Measurements from ENCODE around the gene SETD1B.

DNA sequence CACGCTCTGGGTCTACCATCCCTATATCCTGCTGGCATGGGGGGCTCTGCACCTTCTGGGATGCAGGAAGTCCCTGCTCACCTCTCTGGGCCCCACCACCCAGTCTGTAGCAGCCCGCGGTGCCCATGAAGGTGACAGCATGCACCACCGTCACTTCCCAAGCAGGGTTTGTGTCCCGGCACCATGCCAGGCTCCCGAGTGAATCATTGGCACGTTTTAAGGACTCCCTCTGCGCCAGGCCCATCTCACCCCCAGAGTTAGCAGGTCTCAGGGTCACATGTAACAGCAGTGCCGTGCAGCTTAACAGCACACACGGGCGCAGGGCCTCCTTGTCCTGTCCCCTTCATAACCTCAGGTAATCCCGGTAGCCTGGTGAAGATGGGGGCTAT lies 19.9 kb downstream of the SETD1B start:
- TF ChIP-seq, protein P1, sequence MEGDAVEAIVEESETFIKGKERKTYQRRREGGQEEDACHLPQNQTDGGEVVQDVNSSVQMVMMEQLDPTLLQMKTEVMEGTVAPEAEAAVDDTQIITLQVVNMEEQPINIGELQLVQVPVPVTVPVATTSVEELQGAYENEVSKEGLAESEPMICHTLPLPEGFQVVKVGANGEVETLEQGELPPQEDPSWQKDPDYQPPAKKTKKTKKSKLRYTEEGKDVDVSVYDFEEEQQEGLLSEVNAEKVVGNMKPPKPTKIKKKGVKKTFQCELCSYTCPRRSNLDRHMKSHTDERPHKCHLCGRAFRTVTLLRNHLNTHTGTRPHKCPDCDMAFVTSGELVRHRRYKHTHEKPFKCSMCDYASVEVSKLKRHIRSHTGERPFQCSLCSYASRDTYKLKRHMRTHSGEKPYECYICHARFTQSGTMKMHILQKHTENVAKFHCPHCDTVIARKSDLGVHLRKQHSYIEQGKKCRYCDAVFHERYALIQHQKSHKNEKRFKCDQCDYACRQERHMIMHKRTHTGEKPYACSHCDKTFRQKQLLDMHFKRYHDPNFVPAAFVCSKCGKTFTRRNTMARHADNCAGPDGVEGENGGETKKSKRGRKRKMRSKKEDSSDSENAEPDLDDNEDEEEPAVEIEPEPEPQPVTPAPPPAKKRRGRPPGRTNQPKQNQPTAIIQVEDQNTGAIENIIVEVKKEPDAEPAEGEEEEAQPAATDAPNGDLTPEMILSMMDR (IDR thresholded peaks at IDR 0.05; ENCODE audit: poor library complexity): no peak
- no peak for TF ChIP-seq EZH2phosphoT487 (IDR thresholded peaks at IDR 0.05; ENCODE audit: low read depth, severe bottlenecking, unreplicated experiment)
